HepG2 (cell line): ENCODE results near the gene IAPP. TPM values are rescaled to one million over a fixed set of nuclear protein-coding genes. Genes with fewer than 3 reads are reported as not detected.

Experiments used
- ATAC-seq: fragments of 200-7000 bp; cut with Tn5 transposase; 3 replicates; pipeline ENCODE4 v1.9.1; 2020; ENCODE audit warnings: mild to moderate bottlenecking, moderate library complexity
- BruUV-seq: library from RNA; stranded (reverse); fragments of 400-500 nt; replicated peaks from 2 replicates; lab custom pipeline; 2021; lab: Mats Ljungman, UMichigan
- CTCF ChIA-PET: fragments of 300-600 bp; formaldehyde crosslinking; extraction: SDS; loops from one replicate; lab custom pipeline; 2021; ENCODE audit warnings: low total read pairs, inconsistent platforms, low intra/inter-chr PET ratio; lab: Yijun Ruan, JAX
- POLR2A ChIA-PET: fragments of 350-600 bp; sonication (Branson Sonifier 250); formaldehyde crosslinking; loops from one replicate; lab custom pipeline; 2020; ENCODE audit warnings: antibody characterized with exemption, inconsistent platforms; lab: Yijun Ruan, JAX
- DNase-seq: peaks from one replicate; pipeline ENCODE4 v3.0.0-alpha.2; 2015; ENCODE audit warnings: low spot score
- FAIRE-seq: peaks from 3 replicates; lab custom pipeline; 2011; peaks lifted over from hg19 to GRCh38; lab: Jason Lieb, UNC
- H2AFZ ChIP-seq: one replicate; pipeline ENCODE4 v1.6.1; 2011; ENCODE audit warnings: low read length, inconsistent platforms
- H3K27ac ChIP-seq: fragments of 300-600 bp; 3 replicates; pipeline ENCODE4 v1.8.0; 2011; ENCODE audit warnings: mixed run types, mild to moderate bottlenecking, mixed read lengths, low read length, inconsistent platforms; ENCODE audit not compliant: insufficient read depth; ENCODE audit errors: extremely low read length
- H3K27me3 ChIP-seq, 2 experiments: fragments of 200-600 bp in 1 of 2; 2 replicates in 1 of 2; 3 replicates in 1 of 2; pipeline versions ENCODE4 v1.6.0 to v1.8.0; 2011; ENCODE audit warnings: low read length in 2 of 2, mild to moderate bottlenecking in 2 of 2, moderate library complexity in 2 of 2, inconsistent platforms in 1 of 2; ENCODE audit not compliant: insufficient read depth in 2 of 2, control insufficient read depth in 1 of 2
- H3K36me3 ChIP-seq, 2 experiments: fragments of 200-600 bp in 1 of 2; replicated peaks in 1 of 2; 2 replicates in 1 of 2; 3 replicates in 1 of 2; pipeline versions ENCODE4 v1.5.1 to v1.8.0; 2011; ENCODE audit warnings: low read length in 2 of 2, inconsistent platforms in 1 of 2; ENCODE audit not compliant: insufficient read depth in 2 of 2, control insufficient read depth in 1 of 2
- H3K4me1 ChIP-seq: 2 replicates; pipeline ENCODE4 v1.5.1; 2012; ENCODE audit warnings: low read length, inconsistent platforms; ENCODE audit not compliant: insufficient read depth
- H3K4me2 ChIP-seq: 2 replicates; pipeline ENCODE4 v1.6.0; 2011; ENCODE audit warnings: low read depth, low read length, inconsistent platforms
- H3K4me3 ChIP-seq, 3 experiments: fragments of 200-600 bp in 1 of 3; sonication (generic), shearing (Covaris generic) in 1 of 3; replicated peaks in 1 of 3; 2 replicates each; pipeline ENCODE4 v1.5.1; 2011 to 2016; ENCODE audit warnings: low read length in 3 of 3, inconsistent platforms in 2 of 3, low read depth in 2 of 3, mild to moderate bottlenecking in 2 of 3, control low read depth in 1 of 3, mixed read lengths in 1 of 3; ENCODE audit not compliant: insufficient read depth in 1 of 3
- H3K79me2 ChIP-seq: one replicate; pipeline ENCODE4 v1.6.1; 2011; ENCODE audit warnings: low read length, inconsistent platforms; ENCODE audit not compliant: insufficient read depth
- H3K9ac ChIP-seq: 2 replicates; pipeline ENCODE4 v1.6.0; 2011; ENCODE audit warnings: mild to moderate bottlenecking, low read depth, low read length, inconsistent platforms; ENCODE audit not compliant: insufficient read depth
- H3K9me3 ChIP-seq: 2 replicates; pipeline ENCODE4 v1.5.1; 2012; ENCODE audit warnings: mild to moderate bottlenecking, low read length
- H4K20me1 ChIP-seq: 2 replicates; pipeline ENCODE4 v1.6.0; 2011; ENCODE audit warnings: inconsistent platforms, mild to moderate bottlenecking, low read length, moderate library complexity; ENCODE audit not compliant: insufficient read depth
- CEBPZ ChIP-seq: IDR thresholded peaks from 2 replicates; pipeline ENCODE4 v1.6.1; 2012; ENCODE audit warnings: low read length, improper control_type of control experiment
- HOMEZ ChIP-seq: IDR thresholded peaks from 2 replicates; pipeline ENCODE4 v1.6.1; 2016; ENCODE audit warnings: low read depth
- NKX3-1 ChIP-seq: sonication (generic); formaldehyde crosslinking; IDR thresholded peaks from 2 replicates; pipeline ENCODE4 v1.5.0; 2020; ENCODE audit warnings: missing genetic modification reagents
- TOE1 ChIP-seq: sonication (generic); formaldehyde crosslinking; IDR thresholded peaks from 2 replicates; pipeline ENCODE4 v1.4.0; 2020; ENCODE audit warnings: mild to moderate bottlenecking, missing genetic modification reagents
- YY1 ChIP-seq: IDR thresholded peaks from 2 replicates; pipeline ENCODE4 v1.6.1; 2011; ENCODE audit warnings: low read length, low read depth, moderate library complexity, mild to moderate bottlenecking; ENCODE audit not compliant: insufficient read depth, insufficient replicate concordance
- ZFP36 ChIP-seq: fragments of 150-350 bp; IDR thresholded peaks from 2 replicates; pipeline ENCODE4 v1.6.1; 2018; ENCODE audit warnings: borderline replicate concordance, low read length, low read depth; ENCODE audit not compliant: partially characterized antibody
- ZNF550 ChIP-seq: sonication (generic); formaldehyde crosslinking; IDR thresholded peaks from 2 replicates; pipeline ENCODE4 v1.4.0; 2020; ENCODE audit warnings: mild to moderate bottlenecking, missing genetic modification reagents, borderline replicate concordance
- WGBS: methylation state at CpG from one replicate; pipeline ENCODE4 v1.1.6; 2017; ENCODE audit warnings: low lambda C conversion rate; 5-methylcytosine and 5-hydroxymethylcytosine counted together
- in situ Hi-C: cut with HindIII; loops from 2 replicates; pipeline ENCODE4 v1.10.0; 2017; ENCODE audit warnings: low pct_unique_long_range_greater_than_20kb; ENCODE audit not compliant: extremely low pct_ligation_motif_present
- intact Hi-C: fragments of 100-400 bp; cut with micrococcal nuclease; formaldehyde crosslinking; loops from one replicate; pipeline ENCODE4 v1.10.0; 2022; ENCODE audit not compliant: unreplicated experiment
- polyA plus RNA-seq, 8 experiments: library from polyadenylated mRNA; depleted of rRNA in 3 of 8; stranded (reverse) in 7 of 8; unstranded in 1 of 8; fragments of >200 nt; fragmentation: Illumina TruSeq in 4 of 8; extraction: Trizol in 4 of 8; gene quantifications; 2 replicates each; pipeline versions ENCODE4 v1.2.1 to v1.2.3, GENCODE V29; 2011 to 2016; ENCODE audit warnings: low read depth in 4 of 8, missing spikeins in 1 of 8, mixed read lengths in 1 of 8; ENCODE audit not compliant: insufficient read depth in 1 of 8
- total RNA-seq, 5 experiments: library from RNA; depleted of rRNA; stranded (reverse); fragments of >200 nt; fragmentation: Illumina TruSeq; extraction: Trizol; gene quantifications; 2 replicates each; pipeline ENCODE4 v1.2.3, GENCODE V29; 2016; ENCODE audit warnings: low read depth in 1 of 5

The IAPP gene
- total and polyA plus RNA-seq, 2 of the 13 experiments (the other 11 are each of a cell fraction or from before 2014, with no cell fraction given) = not detected

- Histone ChIP-seq H3K4me3 (no peak overlapping the region), H3K27ac (no peak overlapping the region), H3K4me2 (no peak overlapping the region), H3K79me2 (no peaks in the 10 kb centered on the region), H3K9ac (no peak overlapping the region), H3K9me3 (peaks cover 58% of the 10 kb centered on the region), H2AFZ (no peak overlapping the region), H4K20me1 (no peaks in the 10 kb centered on the region), H3K36me3 (no peaks in the 10 kb centered on the region), H3K27me3 (no peaks in the 10 kb centered on the region), H3K4me1 (no peaks in the 10 kb centered on the region)
- CTCF ChIA-PET = no interaction called here
- TF ChIP-seq TOE1 (no peak), HOMEZ (CRISPR knock-in tag) (no peak), YY1 (no peak), ZNF550 (CRISPR knock-in tag) (no peak), CEBPZ (0 out of 2 replicates have a peak, but pooled peaks have one; percentile 27), ZFP36 (peak; percentile 87), NKX3-1 (CRISPR knock-in tag) (no peak)
- ATAC-seq (no peak), FAIRE-seq (no peak), DNase-seq (no peak)
- WGBS = 0% methylated on average over 1 of the region's 1 CpG
- in situ Hi-C loops (no loop called here), intact Hi-C loops (no loop called here)
- no TSS peak for BruUV-seq
- POLR2A ChIA-PET = no interaction called here
Observed at GRCh38 chr12:21330682-21331253, 41.9 kb upstream of the IAPP start.
